Measurements from ENCODE around the gene UBAP2L.
"Not testable (repeated sequence)": the region's sequence is repeated elsewhere in the genome, so short reads cannot be mapped to it uniquely, and the experiment has no call there.

UBAP2L gene

DNA sequence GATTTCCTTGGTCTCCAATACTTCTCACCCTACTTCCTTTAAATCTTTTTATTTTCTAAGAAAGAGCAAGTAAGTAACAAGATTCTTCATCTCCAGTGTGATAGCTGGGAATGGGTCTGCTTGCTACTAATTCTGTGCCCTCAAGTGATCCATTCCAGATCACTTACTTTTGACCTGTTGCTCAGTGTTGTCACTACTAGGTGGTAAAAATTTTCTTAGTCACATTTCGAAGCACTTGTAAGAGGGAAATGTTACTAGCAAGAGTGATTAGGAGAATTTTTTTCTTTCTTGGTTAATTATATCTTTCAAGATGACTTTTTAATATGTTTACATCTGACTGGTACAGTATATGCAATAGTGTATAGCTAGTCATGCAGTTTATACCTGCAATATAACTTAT is 2.2 kb downstream of the UBAP2L start:
- ATAC-seq = no peak
- no peak for TF ChIP-seq TCF4 (CRISPR knock-in tag; IDR thresholded peaks at IDR 0.05; ENCODE audit: borderline replicate concordance)
- TF ChIP-seq CSDC2 (CRISPR knock-in tag; IDR thresholded peaks at IDR 0.05) = no peak
- TF ChIP-seq PPARA (CRISPR knock-in tag; IDR thresholded peaks at IDR 0.05; ENCODE audit: borderline replicate concordance) = no peak
- TF ChIP-seq RARB (CRISPR knock-in tag; IDR thresholded peaks at IDR 0.05) = no peak
- no peak for TF ChIP-seq ZNF565 (CRISPR knock-in tag; conservative IDR thresholded peaks at IDR 0.05; ENCODE audit: low read depth)
- TF ChIP-seq ARNTL (CRISPR knock-in tag; IDR thresholded peaks at IDR 0.05; ENCODE audit: borderline replicate concordance, low read depth) = no peak
- TF ChIP-seq, protein P1, sequence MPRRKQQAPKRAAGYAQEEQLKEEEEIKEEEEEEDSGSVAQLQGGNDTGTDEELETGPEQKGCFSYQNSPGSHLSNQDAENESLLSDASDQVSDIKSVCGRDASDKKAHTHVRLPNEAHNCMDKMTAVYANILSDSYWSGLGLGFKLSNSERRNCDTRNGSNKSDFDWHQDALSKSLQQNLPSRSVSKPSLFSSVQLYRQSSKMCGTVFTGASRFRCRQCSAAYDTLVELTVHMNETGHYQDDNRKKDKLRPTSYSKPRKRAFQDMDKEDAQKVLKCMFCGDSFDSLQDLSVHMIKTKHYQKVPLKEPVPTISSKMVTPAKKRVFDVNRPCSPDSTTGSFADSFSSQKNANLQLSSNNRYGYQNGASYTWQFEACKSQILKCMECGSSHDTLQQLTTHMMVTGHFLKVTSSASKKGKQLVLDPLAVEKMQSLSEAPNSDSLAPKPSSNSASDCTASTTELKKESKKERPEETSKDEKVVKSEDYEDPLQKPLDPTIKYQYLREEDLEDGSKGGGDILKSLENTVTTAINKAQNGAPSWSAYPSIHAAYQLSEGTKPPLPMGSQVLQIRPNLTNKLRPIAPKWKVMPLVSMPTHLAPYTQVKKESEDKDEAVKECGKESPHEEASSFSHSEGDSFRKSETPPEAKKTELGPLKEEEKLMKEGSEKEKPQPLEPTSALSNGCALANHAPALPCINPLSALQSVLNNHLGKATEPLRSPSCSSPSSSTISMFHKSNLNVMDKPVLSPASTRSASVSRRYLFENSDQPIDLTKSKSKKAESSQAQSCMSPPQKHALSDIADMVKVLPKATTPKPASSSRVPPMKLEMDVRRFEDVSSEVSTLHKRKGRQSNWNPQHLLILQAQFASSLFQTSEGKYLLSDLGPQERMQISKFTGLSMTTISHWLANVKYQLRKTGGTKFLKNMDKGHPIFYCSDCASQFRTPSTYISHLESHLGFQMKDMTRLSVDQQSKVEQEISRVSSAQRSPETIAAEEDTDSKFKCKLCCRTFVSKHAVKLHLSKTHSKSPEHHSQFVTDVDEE (CRISPR knock-in tag; IDR thresholded peaks at IDR 0.05) = no peak
- TF ChIP-seq, protein P2, sequence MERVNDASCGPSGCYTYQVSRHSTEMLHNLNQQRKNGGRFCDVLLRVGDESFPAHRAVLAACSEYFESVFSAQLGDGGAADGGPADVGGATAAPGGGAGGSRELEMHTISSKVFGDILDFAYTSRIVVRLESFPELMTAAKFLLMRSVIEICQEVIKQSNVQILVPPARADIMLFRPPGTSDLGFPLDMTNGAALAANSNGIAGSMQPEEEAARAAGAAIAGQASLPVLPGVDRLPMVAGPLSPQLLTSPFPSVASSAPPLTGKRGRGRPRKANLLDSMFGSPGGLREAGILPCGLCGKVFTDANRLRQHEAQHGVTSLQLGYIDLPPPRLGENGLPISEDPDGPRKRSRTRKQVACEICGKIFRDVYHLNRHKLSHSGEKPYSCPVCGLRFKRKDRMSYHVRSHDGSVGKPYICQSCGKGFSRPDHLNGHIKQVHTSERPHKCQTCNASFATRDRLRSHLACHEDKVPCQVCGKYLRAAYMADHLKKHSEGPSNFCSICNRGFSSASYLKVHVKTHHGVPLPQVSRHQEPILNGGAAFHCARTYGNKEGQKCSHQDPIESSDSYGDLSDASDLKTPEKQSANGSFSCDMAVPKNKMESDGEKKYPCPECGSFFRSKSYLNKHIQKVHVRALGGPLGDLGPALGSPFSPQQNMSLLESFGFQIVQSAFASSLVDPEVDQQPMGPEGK (CRISPR knock-in tag; IDR thresholded peaks at IDR 0.05; ENCODE audit: borderline replicate concordance) = no peak

DNA sequence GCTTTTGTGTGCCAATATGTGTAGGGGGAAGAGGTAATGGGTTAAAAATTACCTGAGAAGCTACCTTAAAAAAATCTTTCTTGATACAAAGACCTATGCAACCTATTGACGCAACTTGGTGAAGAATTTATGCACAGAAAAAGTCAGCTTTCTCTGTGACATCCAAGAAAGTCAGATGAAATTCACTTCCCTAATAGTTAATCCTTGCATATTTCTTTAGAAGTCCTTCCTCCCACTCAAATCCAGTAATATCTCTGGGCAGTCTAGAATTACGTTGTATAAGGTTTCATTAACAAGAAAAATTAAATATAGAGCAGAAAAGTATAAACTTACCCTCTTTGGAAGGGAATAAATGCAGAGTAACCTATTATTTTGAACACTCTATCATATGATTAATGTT is 2.9 kb downstream of the UBAP2L start:
- TF ChIP-seq RARB (CRISPR knock-in tag; IDR thresholded peaks at IDR 0.05) (no peak), ZNF565 (CRISPR knock-in tag; conservative IDR thresholded peaks at IDR 0.05; ENCODE audit: low read depth) (no peak)

DNA sequence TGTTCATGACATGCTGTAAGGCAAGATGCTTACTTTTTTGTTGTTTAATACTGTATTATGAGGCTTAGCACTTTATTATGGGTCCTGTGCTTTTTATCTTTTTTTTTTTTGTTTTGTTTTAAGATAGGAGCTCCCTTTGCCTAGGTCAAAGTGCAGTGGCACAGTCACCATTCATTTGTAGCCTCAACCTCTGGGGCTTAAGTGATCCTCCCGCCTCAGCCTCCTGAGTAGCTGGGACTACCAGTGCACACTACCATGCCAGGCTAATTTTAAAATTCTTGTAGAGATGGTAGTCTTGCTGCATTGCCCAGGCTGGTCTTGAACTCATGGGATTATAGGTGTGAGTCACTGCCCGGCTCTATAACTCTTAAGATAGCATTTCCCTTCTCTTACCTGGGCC is 4.6 kb downstream of the UBAP2L start:
- TF ChIP-seq CSDC2 (CRISPR knock-in tag; IDR thresholded peaks at IDR 0.05) (no peak), GLIS3 (CRISPR knock-in tag; IDR thresholded peaks at IDR 0.05) (no peak), TOX (CRISPR knock-in tag; IDR thresholded peaks at IDR 0.05; ENCODE audit: borderline replicate concordance) (no peak), ZFP30 (CRISPR knock-in tag; IDR thresholded peaks at IDR 0.05) (no peak), ZFP3 (CRISPR knock-in tag; IDR thresholded peaks at IDR 0.05) (no peak), ISL1 (CRISPR knock-in tag; IDR thresholded peaks at IDR 0.05) (no peak), PPARA (CRISPR knock-in tag; IDR thresholded peaks at IDR 0.05; ENCODE audit: borderline replicate concordance) (no peak), RARB (CRISPR knock-in tag; IDR thresholded peaks at IDR 0.05) (no peak), BACH2 (CRISPR knock-in tag; IDR thresholded peaks at IDR 0.05; ENCODE audit: borderline replicate concordance) (no peak), TCF4 (CRISPR knock-in tag; IDR thresholded peaks at IDR 0.05; ENCODE audit: borderline replicate concordance) (no peak), ZNF8 (CRISPR knock-in tag; IDR thresholded peaks at IDR 0.05) (no peak), ARNTL (CRISPR knock-in tag; IDR thresholded peaks at IDR 0.05; ENCODE audit: borderline replicate concordance, low read depth) (no peak)
- TF ChIP-seq, protein P3, sequence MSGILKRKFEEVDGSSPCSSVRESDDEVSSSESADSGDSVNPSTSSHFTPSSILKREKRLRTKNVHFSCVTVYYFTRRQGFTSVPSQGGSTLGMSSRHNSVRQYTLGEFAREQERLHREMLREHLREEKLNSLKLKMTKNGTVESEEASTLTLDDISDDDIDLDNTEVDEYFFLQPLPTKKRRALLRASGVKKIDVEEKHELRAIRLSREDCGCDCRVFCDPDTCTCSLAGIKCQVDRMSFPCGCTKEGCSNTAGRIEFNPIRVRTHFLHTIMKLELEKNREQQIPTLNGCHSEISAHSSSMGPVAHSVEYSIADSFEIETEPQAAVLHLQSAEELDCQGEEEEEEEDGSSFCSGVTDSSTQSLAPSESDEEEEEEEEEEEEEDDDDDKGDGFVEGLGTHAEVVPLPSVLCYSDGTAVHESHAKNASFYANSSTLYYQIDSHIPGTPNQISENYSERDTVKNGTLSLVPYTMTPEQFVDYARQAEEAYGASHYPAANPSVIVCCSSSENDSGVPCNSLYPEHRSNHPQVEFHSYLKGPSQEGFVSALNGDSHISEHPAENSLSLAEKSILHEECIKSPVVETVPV (CRISPR knock-in tag; IDR thresholded peaks at IDR 0.05) = no peak
- TF ChIP-seq, protein P4, sequence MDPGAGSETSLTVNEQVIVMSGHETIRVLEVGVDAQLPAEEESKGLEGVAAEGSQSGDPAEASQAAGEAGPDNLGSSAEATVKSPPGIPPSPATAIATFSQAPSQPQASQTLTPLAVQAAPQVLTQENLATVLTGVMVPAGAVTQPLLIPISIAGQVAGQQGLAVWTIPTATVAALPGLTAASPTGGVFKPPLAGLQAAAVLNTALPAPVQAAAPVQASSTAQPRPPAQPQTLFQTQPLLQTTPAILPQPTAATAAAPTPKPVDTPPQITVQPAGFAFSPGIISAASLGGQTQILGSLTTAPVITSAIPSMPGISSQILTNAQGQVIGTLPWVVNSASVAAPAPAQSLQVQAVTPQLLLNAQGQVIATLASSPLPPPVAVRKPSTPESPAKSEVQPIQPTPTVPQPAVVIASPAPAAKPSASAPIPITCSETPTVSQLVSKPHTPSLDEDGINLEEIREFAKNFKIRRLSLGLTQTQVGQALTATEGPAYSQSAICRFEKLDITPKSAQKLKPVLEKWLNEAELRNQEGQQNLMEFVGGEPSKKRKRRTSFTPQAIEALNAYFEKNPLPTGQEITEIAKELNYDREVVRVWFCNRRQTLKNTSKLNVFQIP (CRISPR knock-in tag; IDR thresholded peaks at IDR 0.05; ENCODE audit: borderline replicate concordance, low read depth) = no peak
- TF ChIP-seq, protein P2 (CRISPR knock-in tag; IDR thresholded peaks at IDR 0.05; ENCODE audit: borderline replicate concordance) = no peak
- ATAC-seq = no peak

More for the DNA sequence above, 2.9 kb downstream of the UBAP2L start:
- no peak for ATAC-seq

DNA sequence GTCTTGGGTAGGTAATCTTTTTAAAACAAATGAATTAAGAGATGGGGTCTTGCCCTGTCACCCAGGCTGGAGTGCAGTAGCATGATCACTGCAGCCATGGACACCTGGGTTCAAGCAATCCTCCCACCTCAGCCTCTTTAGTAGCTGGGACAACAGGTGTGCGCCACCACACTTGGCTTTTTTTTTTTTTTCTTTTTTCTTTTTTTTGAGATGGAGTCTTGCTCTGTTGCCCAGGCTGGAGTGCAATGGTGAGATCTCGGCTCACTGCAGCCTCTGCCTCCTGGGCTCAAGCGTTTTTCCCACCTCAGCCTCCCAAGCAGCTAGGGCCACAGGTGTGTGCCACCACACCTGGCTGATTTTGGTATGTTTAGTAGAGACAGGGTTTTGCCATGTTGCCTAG is 10.4 kb downstream of the UBAP2L start:
- ATAC-seq = not testable (repeated sequence)

DNA sequence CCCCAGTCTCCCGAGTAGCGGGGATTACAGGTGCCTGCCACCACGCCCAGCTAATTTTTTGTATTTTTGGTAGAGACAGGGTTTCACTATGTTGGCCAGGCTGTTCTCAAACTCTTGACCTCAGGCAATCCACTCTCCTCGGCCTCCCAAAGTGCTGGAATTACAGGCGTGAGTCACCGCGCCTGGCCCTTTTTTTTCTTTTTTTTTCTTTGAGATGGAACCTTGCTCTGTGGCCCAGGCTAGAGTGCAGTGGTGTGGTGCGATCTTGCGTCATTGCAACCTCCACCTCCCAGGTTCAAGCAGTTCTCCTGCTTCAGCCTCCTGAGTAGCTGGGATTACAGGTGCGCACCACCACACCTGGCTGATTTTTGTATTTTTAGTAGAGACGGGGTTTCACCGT is 12.4 kb downstream of the UBAP2L start:
- ATAC-seq = not testable (repeated sequence)
